Activated CD4-positive, CD25-positive, alpha-beta regulatory T cell treated with anti-CD3 and anti-CD28 coated beads, Interleukin-2, amount 50 U/mL, for 24 hours (primary cell): Measurements from ENCODE around the gene OSBPL3.
A peak's percentile ranks its signal among the peaks of the same experiment; 100 is the strongest.

Experiments used
- ATAC-seq, 2 donors: fragments of 150-1000 bp; cut with Tn5 transposase; one replicate each; pipeline ENCODE4 v1.10.0; 2021; ENCODE audit warnings: mild to moderate bottlenecking in 1 of 2, moderate library complexity in 1 of 2

Gene OSBPL3

DNA sequence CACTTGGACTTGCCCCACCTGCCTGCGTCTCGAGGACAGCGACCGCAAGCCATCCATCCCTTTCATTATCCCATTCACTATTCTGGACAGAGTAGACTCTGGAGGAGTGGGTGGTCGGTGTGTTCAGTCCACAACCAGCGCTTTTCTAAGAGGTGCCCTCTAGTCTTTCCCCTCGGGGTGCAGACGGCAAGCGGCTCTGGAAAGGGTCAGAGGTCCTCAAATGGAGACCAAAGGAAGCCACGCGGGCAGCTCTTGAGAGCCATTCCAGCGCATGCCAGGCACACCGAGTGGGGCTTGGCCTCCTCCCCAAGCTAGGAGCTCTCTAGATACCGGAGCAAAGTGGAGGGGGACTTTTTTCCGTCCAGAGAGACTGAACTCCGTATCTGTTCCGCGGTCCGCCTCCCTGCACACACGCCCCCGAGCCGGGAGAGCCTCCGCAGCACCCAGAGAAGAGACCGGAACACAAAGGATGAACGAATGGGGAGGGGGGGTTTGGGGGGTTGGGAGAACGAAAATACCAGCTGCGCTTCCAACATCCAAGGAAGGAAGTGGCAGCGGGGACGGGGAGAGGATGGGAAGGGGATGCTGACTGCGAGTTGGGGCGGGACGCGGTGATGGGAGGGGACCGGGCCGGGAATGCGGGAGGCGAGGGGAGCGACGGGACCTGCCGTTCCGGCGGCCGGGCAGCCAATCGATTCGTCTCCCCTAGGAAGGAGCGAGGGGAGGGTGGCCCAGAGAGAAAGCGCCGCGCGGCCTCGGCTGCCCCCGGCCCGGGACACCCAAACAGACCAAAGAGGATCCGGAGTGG lies 223.2 kb downstream of the OSBPL3 start:
- no peak for ATAC-seq

DNA sequence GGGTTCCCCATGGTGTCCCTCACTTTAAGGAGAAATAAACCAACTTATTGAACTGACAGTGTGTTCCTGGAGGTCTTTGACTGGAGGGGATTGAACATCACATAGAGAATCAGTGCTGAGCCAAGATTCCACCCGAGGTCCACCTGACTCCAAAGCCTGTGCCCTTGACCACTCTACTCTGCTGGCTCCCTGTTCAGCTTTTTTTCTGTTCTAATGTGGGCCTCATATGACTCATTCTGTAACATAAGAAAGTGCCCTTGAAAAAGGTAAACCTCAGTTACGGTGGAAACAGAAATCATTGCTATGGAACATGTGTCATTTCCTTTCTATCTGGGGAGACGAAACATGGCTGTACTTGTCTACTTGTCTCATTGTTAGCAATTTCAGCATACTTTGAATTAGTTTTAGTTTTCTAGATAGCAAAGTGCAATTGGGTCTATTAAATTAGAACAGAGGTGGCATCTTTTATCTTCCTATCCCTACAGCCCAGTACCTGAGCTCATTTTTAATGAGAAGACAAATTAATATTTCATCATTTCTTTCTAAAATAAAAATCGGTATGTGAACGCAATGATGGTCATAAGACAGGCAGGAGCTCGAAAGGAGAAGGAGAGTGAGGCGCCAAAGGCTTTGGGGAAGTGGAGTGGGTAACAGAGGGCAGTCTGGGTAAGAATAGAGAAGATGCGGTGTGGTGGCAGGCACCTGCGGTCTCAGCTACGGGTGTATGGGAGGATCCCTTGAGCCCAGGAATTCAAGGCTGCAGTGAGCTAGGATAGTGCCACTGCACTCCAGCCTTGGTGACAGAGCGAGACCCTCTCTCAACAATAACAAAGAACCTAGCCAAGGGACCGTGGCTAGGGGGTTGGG lies 224.2 kb downstream of the OSBPL3 start:
- peak; percentile 80 for ATAC-seq

DNA sequence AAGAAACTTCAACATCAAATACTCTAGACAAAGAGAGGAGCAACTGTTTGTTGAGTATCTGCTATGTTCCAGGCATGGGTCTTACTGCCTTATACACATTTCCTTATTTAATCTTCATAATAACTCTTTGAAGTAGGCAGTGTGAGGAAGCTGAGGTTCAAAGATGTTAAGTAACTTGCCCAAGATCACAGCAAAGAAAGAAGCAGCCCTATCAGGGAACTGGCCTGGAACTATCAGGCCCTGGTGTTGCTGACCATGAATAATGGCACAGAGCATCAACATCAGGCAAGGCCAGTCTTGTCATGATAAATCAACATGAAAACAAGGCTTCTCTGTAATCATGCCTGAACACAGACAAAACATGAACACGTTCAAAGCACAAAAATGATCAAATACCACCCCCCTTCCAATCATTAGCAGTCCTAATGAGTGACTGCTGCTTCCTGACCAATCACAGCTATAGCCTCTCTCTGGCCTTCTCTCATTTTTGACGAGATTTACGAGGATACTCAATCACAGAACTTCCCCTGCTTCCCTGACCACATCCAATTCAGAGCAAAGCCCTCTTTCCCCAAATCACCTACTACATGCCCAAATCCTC lies 225.0 kb downstream of the OSBPL3 start:
- no peak for ATAC-seq

DNA sequence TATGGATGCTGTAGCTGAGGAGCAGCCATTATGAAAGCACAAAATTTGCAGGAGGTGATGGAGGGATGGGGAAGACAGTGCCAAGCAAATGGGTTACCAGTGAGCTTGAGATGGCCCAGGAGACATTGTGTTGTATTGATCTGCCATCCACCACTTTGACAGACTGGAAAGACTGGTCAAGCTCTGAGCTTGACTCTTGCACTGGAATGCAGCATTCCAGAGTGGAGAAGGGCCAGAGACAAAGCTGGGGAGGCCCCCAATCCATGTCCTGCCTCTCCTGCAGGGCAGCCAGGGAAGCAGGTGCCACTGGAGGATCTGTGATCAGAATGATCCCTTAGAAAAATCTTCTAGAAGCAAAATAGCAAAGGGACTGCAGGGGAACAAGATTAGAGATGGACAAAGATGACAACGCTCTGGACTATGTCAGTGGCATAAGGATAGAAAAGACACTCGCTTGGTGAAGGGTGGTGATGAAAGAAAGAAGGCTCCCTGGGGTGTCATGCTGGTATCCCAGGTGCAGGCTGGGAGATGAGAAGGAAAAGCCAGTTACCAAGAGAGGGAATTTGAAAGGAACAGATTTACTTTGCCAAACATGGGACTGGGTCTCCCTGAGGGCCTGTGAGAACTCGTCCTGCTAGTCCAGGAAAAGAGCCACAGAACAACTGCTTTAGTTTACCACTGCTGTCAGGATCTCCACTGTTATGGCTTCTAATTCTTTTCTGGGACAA lies 227.7 kb downstream of the OSBPL3 start:
- ATAC-seq: no peak

DNA sequence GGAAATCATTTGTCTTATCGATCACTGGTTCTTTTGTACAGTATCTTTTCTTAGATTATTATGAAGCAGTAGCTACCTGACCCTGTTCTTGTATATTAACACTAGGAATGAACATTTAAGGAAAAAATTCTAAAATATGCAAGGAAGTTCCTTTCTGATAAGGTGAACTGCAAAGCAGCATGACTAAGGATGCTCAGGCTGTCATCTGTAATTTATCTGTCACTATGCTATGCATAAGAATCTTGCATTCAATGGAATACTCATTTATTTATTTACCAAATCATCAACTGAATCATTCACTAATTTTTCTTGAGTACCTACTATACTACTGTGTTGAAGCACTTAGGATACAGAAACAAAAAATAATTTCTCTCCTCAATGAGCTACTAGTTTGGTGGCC lies 228.5 kb downstream of the OSBPL3 start:
- no peak for ATAC-seq

DNA sequence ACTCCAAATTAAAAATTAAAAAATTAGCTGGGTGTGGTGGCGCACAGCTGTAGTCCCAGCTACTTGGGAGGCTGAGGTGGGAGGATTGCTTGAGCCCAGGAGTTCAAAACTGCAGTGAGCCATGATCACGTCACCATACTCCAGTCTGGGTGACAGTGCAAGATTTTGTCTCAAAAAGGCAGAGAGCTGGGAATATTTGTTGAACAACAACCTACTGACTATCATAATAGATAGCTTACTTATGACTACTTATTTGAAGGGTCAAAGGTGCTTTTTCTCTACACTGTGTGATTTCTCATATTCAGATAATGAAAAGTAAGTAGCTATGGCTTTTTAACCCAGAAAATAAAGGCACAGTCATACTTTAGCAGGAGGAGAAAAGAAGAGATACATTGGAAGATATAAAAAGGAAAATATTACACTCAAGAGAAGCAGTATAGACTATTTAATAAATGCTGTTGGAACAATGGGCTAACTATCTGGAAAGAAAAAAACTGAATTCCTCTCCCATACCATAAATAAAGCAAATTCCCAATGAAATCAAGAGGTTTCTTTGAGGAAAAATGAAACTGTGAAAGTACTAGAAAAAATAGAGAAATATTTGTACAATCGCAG lies 229.4 kb downstream of the OSBPL3 start:
- ATAC-seq: no peak

DNA sequence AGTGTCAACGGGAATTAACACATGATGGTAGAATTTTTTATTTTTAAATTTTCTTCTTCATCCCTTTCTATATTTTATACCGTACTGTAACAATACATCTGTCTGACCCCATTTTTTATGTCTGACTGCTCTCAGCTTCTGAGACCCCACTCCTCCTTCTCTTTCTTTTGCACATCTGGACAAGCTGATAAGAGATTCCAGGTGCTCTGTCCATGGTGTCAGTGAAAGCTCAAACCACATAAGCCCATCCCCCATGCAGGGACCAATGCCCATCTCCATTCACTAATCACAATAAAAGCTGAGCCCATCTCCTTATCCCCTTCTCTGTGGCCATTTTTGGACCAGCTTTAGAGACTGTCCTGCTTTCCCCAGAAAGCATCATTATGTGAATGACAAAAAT lies 231.5 kb downstream of the OSBPL3 start:
- ATAC-seq: no peak
